GM21529 (cell line): ENCODE data around the gene DNAH2.

Experiments
- ATAC-seq: cut with Tn5 transposase; IDR thresholded peaks from one replicate; pipeline ENCODE4 v1.9.1; 2021; ENCODE audit not compliant: unreplicated experiment

The DNAH2 gene

GRCh38 chr17:7817643-7817964 lies 100.1 kb downstream of the DNAH2 start:
- ATAC-seq: no peak

- ATAC-seq: no peak
Measured at GRCh38 chr17:7818026-7818425, 100.5 kb downstream of the DNAH2 start.

GRCh38 chr17:7818746-7819645 lies 101.5 kb downstream of the DNAH2 start:
- ATAC-seq: no peak

- ATAC-seq: no peak
Measured at GRCh38 chr17:7820231-7820630, 102.7 kb downstream of the DNAH2 start.

- no peak for ATAC-seq
Measured at GRCh38 chr17:7822126-7822525, 104.6 kb downstream of the DNAH2 start.

- ATAC-seq: no peak
Measured at GRCh38 chr17:7823581-7824001, 106.0 kb downstream of the DNAH2 start.

- ATAC-seq: no peak
Measured at GRCh38 chr17:7824021-7824924, 106.7 kb downstream of the DNAH2 start.

- ATAC-seq: no peak
Measured at GRCh38 chr17:7825206-7825990, 107.9 kb downstream of the DNAH2 start.

- no peak for ATAC-seq
Measured at GRCh38 chr17:7830616-7831015, 113.1 kb downstream of the DNAH2 start.

- no peak for ATAC-seq
Measured at GRCh38 chr17:7831233-7831632, 113.7 kb downstream of the DNAH2 start.

- ATAC-seq: no peak
Measured at GRCh38 chr17:7832431-7832830, 114.9 kb downstream of the DNAH2 start.

GRCh38 chr17:7833011-7833794 lies 115.7 kb downstream of the DNAH2 start:
- ATAC-seq: no peak

GRCh38 chr17:7833795-7834541 lies 116.4 kb downstream of the DNAH2 start, which contains the start of gene KDM6B:
Gene KDM6B (plus strand): TSS chr17:7834217. CDS start chr17:7845555, 11,338 bp downstream.
- ATAC-seq: peak; percentile 50

GRCh38 chr17:7834542-7834956 lies 117.0 kb downstream of the DNAH2 start:
- ATAC-seq: no peak

- ATAC-seq: peak; percentile 41
Measured at GRCh38 chr17:7834957-7835813, 117.6 kb downstream of the DNAH2 start.

GRCh38 chr17:7835814-7836595 lies 118.5 kb downstream of the DNAH2 start:
- ATAC-seq: peak; percentile 38

- ATAC-seq: no peak
Measured at GRCh38 chr17:7836596-7837407, 119.3 kb downstream of the DNAH2 start.
